Urinary bladder (tissue), 4 donors: Measurements from ENCODE around the gene CGB7. TPM values are rescaled to one million over a fixed set of nuclear protein-coding genes. Genes with fewer than 3 reads are reported as not detected.
A peak's percentile ranks its signal among the peaks of the same experiment; 100 is the strongest.
"Not testable (repeated sequence)": the region's sequence is repeated elsewhere in the genome, so short reads cannot be mapped to it uniquely, and the experiment has no call there.

Source experiments
- DNase-seq: peaks from one replicate; pipeline ENCODE4 v3.0.0-alpha.2; 2015; ENCODE audit errors: extremely low spot score
- H3K27ac ChIP-seq: one replicate; pipeline ENCODE4 v1.5.1; 2013; ENCODE audit warnings: low read depth, mild to moderate bottlenecking, moderate library complexity
- H3K36me3 ChIP-seq: one replicate; pipeline ENCODE4 v1.6.1; 2013; ENCODE audit warnings: mild to moderate bottlenecking, moderate library complexity; ENCODE audit not compliant: insufficient read depth
- H3K4me1 ChIP-seq: one replicate; pipeline ENCODE4 v1.6.1; 2013; ENCODE audit warnings: mild to moderate bottlenecking, moderate library complexity; ENCODE audit not compliant: insufficient read depth
- H3K4me3 ChIP-seq: one replicate; pipeline ENCODE4 v1.5.1; 2013; ENCODE audit warnings: low read depth, low read length
- WGBS: extraction: QIAGEN DNeasy Blood & Tissue Kit; methylation state at CpG from one replicate; pipeline ENCODE4 v1.1.7; 2013; 5-methylcytosine and 5-hydroxymethylcytosine counted together
- polyA plus RNA-seq: library from polyadenylated mRNA; stranded (reverse); fragments of 200-250 nt; gene quantifications from one replicate; pipeline ENCODE4 v1.2.3, GENCODE V29; 2013
- total RNA-seq: library from RNA; depleted of rRNA; stranded (reverse); fragments of >200 nt; gene quantifications from one replicate; pipeline ENCODE4 v1.2.3, GENCODE V29; 2014
- donor health status: healthy with polysubstance abuse.
- donor health status: healthy.

Gene CGB7
- total and polyA plus RNA-seq, 2 donors = 0.37 TPM; not detected in 1

GRCh38 chr19:49020931-49021895 is 36.3 kb downstream of the CGB7 start:
- H3K4me1 ChIP-seq = no peaks in the 10 kb centered on the region
- no peak for DNase-seq
- H3K4me3 ChIP-seq = no peak overlapping the region
- no peak overlapping the region for H3K27ac ChIP-seq
- no peaks in the 10 kb centered on the region for H3K36me3 ChIP-seq
- 35% methylated on average over 16 of the region's 16 CpGs for WGBS

GRCh38 chr19:49020342-49020741 is 37.2 kb downstream of the CGB7 start:
- H3K4me3 ChIP-seq = no peak overlapping the region
- H3K36me3 ChIP-seq = peaks cover 2% of the 10 kb centered on the region
- no peak overlapping the region for H3K27ac ChIP-seq
- no peak for DNase-seq
- no peaks in the 10 kb centered on the region for H3K4me1 ChIP-seq
- WGBS = 79% methylated on average over 11 of the region's 11 CpGs

GRCh38 chr19:49019242-49019932 is 38.2 kb downstream of the CGB7 start:
- H3K4me1 ChIP-seq = no peaks in the 10 kb centered on the region
- 21% methylated on average over 41 of the region's 41 CpGs for WGBS
- H3K4me3 ChIP-seq = peak overlapping the region; percentile 14
- H3K36me3 ChIP-seq = peaks cover 2% of the 10 kb centered on the region
- no peak overlapping the region for H3K27ac ChIP-seq
- no peak for DNase-seq

GRCh38 chr19:49018388-49019241 is 38.9 kb downstream of the CGB7 start:
- 4% methylated on average over 50 of the region's 50 CpGs for WGBS
- H3K27ac ChIP-seq, DNase-seq: not testable (repeated sequence)

GRCh38 chr19:49017666-49018351 is 39.7 kb downstream of the CGB7 start:
- Histone ChIP-seq H3K27ac (no peak overlapping the region), H3K4me1 (no peaks in the 10 kb centered on the region), H3K4me3 (peak overlapping the region; percentile 44), H3K36me3 (peaks cover 2% of the 10 kb centered on the region)
- no peak for DNase-seq
- WGBS = 1% methylated on average over 62 of the region's 62 CpGs

More at GRCh38 chr19:49018388-49019241, 38.9 kb downstream of the CGB7 start:
- peak overlapping the region; percentile 44 for H3K4me3 ChIP-seq
- H3K4me1 ChIP-seq, H3K36me3 ChIP-seq: not testable (repeated sequence)

- 75% methylated on average over 17 of the region's 17 CpGs for WGBS
- H3K4me3 ChIP-seq = peak within 1 kb of the TSS; percentile 44
- H3K36me3 ChIP-seq = peaks cover 2% of the 10 kb centered on the region
- H3K4me1 ChIP-seq = no peaks in the 10 kb centered on the region
- H3K27ac ChIP-seq = no peak within 1 kb of the TSS
- DNase-seq = no peak
Observed at GRCh38 chr19:49017041-49017665, 40.4 kb downstream of the CGB7 start, which contains the start of gene LHB. TSS of gene LHB (minus strand) at chr19:49017091. CDS start at chr19:49017081, 10 bp downstream.

- Histone ChIP-seq H3K36me3 (peaks cover 2% of the 10 kb centered on the region), H3K4me1 (no peaks in the 10 kb centered on the region), H3K4me3 (no peak overlapping the region), H3K27ac (no peak overlapping the region)
- WGBS = 95% methylated on average over 28 of the region's 29 CpGs
- DNase-seq = no peak
Observed at GRCh38 chr19:49016067-49016839, 41.3 kb downstream of the CGB7 start.

- no peaks in the 10 kb centered on the region for H3K4me1 ChIP-seq
- H3K27ac ChIP-seq = no peak overlapping the region
- 94% methylated on average over 18 of the region's 18 CpGs for WGBS
- DNase-seq = no peak
- peaks cover 2% of the 10 kb centered on the region for H3K36me3 ChIP-seq
- no peak overlapping the region for H3K4me3 ChIP-seq
Observed at GRCh38 chr19:49014870-49015255, 42.7 kb downstream of the CGB7 start.

- Histone ChIP-seq H3K27ac (no peak overlapping the region), H3K36me3 (peaks cover 2% of the 10 kb centered on the region), H3K4me1 (no peaks in the 10 kb centered on the region), H3K4me3 (no peak overlapping the region)
- WGBS = 92% methylated on average over 32 of the region's 32 CpGs
- no peak for DNase-seq
Observed at GRCh38 chr19:49014123-49014869, 43.3 kb downstream of the CGB7 start.

- no peak for DNase-seq
- 90% methylated on average over 17 of the region's 17 CpGs for WGBS
- H3K27ac ChIP-seq = no peak overlapping the region
- peaks cover 2% of the 10 kb centered on the region for H3K36me3 ChIP-seq
- no peaks in the 10 kb centered on the region for H3K4me1 ChIP-seq
- H3K4me3 ChIP-seq = no peak overlapping the region
Observed at GRCh38 chr19:49011194-49011593, 46.4 kb downstream of the CGB7 start.

- WGBS = 91% methylated on average over 18 of the region's 18 CpGs
- Histone ChIP-seq H3K36me3 (no peaks in the 10 kb centered on the region), H3K4me1 (no peaks in the 10 kb centered on the region), H3K27ac (no peak overlapping the region), H3K4me3 (no peak overlapping the region)
- DNase-seq = no peak
Observed at GRCh38 chr19:49010453-49010852, 47.1 kb downstream of the CGB7 start.
